ENCODE data around the gene G2E3.

Gene G2E3

DNA sequence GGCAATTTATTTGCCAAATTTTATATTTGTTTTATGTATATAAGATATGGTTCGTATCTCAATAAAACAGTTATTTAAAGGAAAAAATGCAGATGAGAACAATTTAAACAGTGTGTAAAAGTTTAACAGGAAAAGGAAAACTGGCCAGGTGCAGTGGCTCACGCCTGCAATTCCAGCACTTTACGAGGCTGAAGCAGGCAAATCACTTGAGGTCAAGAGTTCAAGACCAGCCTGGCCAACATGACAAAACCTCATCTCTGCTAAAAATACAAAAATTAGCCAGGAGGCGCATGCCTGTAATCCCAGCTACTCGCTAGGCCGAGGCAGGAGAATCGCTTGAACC is 22.3 kb downstream of the G2E3 start:
- DNase-seq (ENCODE audit: low read depth, low spot score) = no peak
- in situ Hi-C loops (cut with HindIII; ENCODE audit: low sequenced_read_pairs) = no loop called here
- no peak overlapping the region for H3K4me3 ChIP-seq (ENCODE audit: low read depth, low read length)
- TF ChIP-seq, protein P1, sequence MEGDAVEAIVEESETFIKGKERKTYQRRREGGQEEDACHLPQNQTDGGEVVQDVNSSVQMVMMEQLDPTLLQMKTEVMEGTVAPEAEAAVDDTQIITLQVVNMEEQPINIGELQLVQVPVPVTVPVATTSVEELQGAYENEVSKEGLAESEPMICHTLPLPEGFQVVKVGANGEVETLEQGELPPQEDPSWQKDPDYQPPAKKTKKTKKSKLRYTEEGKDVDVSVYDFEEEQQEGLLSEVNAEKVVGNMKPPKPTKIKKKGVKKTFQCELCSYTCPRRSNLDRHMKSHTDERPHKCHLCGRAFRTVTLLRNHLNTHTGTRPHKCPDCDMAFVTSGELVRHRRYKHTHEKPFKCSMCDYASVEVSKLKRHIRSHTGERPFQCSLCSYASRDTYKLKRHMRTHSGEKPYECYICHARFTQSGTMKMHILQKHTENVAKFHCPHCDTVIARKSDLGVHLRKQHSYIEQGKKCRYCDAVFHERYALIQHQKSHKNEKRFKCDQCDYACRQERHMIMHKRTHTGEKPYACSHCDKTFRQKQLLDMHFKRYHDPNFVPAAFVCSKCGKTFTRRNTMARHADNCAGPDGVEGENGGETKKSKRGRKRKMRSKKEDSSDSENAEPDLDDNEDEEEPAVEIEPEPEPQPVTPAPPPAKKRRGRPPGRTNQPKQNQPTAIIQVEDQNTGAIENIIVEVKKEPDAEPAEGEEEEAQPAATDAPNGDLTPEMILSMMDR (IDR thresholded peaks at IDR 0.05; ENCODE audit: low read depth, low read length) = no peak

DNA sequence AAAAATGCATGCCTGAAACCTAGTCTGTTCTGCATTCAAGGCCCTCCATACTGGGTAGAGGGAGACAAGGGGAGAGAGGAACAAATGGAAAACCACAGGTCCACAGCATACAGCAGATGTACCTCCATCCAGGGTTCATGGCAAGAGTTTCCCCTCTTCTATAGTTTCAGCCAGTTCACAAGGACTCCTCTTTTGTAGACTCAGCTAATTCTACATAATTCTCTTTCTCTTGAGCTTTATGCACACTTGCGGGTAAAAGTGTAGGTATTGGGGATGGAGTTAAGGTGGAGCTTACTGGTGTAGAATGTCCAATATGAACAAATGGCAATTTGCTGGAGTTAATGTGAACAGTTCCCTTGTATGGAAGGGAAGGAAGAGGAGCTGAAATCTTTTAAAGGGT is 23.4 kb downstream of the G2E3 start:
- DNase-seq (ENCODE audit: low read depth, low spot score) = no peak
- in situ Hi-C loops (cut with HindIII; ENCODE audit: low sequenced_read_pairs) = no loop called here
- TF ChIP-seq, protein P1 (IDR thresholded peaks at IDR 0.05; ENCODE audit: low read depth, low read length) = no peak
- H3K4me3 ChIP-seq (ENCODE audit: low read depth, low read length) = no peak overlapping the region

DNA sequence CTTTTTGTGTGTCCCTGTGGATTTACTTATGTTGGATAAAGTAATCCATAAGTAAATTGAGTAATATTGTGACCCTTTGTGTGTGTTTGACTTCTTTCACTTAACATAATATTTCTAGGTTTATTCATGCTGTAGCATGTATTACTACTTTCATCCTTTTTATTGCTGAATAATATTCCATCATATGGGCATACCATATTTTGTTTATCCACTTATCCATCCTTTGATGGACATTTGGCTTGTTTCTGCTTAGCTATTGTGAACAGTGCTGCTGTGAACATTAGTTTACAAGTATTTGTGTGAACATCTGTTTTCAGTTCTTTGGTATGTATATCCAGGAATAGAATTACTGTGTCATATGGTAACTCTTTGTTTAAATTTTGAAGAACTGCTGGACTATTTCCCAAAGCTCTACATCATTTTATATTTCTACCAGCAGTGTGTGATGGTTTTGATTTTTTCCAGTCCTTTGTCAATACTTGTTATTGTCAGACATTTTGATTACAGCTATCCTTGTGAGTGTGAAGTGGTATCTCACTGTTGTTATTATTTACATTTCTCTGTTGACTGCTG is 25.2 kb downstream of the G2E3 start:
- no peak for DNase-seq (ENCODE audit: low read depth, low spot score)
- no peak overlapping the region for H3K4me3 ChIP-seq (ENCODE audit: low read depth, low read length)
- in situ Hi-C loops (cut with HindIII; ENCODE audit: low sequenced_read_pairs) = no loop called here
- TF ChIP-seq, protein P1 (IDR thresholded peaks at IDR 0.05; ENCODE audit: low read depth, low read length) = no peak

DNA sequence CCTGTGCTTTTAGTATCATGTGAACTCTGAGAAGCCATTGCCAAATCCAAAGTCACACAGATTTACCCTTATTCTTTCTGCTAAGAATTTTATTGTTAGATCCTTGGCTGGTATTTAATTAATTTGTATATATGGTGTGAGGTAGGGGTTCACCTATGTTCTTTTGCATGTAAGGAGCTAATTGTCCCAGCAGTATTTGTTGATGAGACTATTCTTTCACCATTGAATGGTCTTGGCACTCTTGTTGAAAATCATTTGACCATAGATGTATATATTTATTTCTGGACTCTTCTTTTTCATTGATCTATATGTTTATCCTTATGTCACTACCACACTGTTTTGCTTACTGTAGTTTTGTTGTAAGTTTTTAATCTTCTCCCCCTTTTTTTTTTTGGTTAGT is 26.2 kb downstream of the G2E3 start:
- DNase-seq (ENCODE audit: low read depth, low spot score) = no peak
- in situ Hi-C loops (cut with HindIII; ENCODE audit: low sequenced_read_pairs) = no loop called here
- TF ChIP-seq, protein P1 (IDR thresholded peaks at IDR 0.05; ENCODE audit: low read depth, low read length) = no peak
- H3K4me3 ChIP-seq (ENCODE audit: low read depth, low read length) = no peak overlapping the region

DNA sequence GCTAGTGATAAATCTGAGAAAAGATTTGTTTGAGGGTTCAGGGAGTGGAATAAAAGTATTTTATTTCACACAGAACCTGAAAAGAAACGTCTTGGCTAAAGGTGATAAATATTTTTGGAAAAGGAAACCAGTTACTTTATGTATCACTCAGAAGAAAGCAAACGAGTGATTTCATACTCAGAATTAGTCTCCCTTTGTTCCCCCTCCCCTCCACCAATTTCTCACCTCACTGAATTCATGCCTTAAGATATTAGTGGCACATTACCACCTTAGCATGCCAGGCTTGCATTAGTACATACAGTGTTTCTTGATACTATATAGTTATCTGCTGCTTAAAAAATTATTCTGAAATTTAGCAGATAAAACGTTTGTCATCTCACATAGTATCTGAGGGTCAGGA is 28.2 kb downstream of the G2E3 start:
- no peak for DNase-seq (ENCODE audit: low read depth, low spot score)
- in situ Hi-C loops (cut with HindIII; ENCODE audit: low sequenced_read_pairs) = no loop called here
- TF ChIP-seq, protein P1 (IDR thresholded peaks at IDR 0.05; ENCODE audit: low read depth, low read length) = no peak
- H3K4me3 ChIP-seq (ENCODE audit: low read depth, low read length) = no peak overlapping the region

DNA sequence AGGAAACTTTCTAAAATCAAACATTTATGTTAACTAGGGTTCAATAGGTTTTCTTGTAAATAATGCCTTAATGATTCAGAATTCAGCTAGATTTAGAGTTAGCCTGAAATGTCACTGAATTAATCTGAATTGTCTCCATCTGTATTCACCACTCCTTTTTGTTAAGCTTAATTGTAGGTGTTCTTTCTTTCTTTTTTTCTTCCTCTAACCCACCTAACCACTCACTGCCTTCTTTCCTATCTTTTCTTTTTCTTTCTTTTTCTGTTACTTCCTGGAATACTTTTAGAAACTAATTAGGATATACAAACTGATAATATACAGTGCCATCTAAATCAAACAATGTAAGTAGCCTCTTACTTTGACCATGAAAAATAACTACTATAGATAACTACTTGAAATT is 29.9 kb downstream of the G2E3 start:
- TF ChIP-seq, protein P1 (IDR thresholded peaks at IDR 0.05; ENCODE audit: low read depth, low read length) = no peak
- no peak overlapping the region for H3K4me3 ChIP-seq (ENCODE audit: low read depth, low read length)
- no peak for DNase-seq (ENCODE audit: low read depth, low spot score)
- in situ Hi-C loops (cut with HindIII; ENCODE audit: low sequenced_read_pairs) = no loop called here

DNA sequence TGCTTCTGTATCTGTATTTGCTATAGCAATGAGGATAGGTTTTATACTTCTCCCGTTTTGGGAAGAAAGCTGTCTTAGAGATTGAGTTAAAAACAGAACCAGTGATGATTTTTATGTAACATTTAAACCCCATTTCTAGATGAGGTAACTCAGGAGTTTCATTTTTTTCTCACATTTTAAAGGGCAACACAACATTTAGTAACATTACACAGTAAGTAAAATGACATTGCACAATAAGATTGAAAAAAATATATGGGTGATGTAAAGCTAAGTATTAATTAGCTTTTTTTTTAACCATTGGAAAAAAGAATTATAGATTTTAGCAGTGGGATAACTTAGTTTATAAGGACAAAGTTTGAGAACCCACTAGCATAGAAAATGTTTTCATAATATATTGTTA is 38.0 kb downstream of the G2E3 start:
- in situ Hi-C loops (cut with HindIII; ENCODE audit: low sequenced_read_pairs) = no loop called here
- H3K4me3 ChIP-seq (ENCODE audit: low read depth, low read length) = no peak overlapping the region
- DNase-seq (ENCODE audit: low read depth, low spot score) = no peak
- TF ChIP-seq, protein P1 (IDR thresholded peaks at IDR 0.05; ENCODE audit: low read depth, low read length) = no peak

All from astrocyte of the spinal cord (primary cell).